HepG2 (cell line): ENCODE data around the gene SIRT7. TPM values are rescaled to one million over a fixed set of nuclear protein-coding genes. Genes with fewer than 3 reads are reported as not detected.

Experiments used
- DRAP1 ChIP-seq: IDR thresholded peaks from 2 replicates; pipeline ENCODE4 v1.6.1; 2016; ENCODE audit warnings: missing genetic modification reagents, missing compliant biosample characterization
- HIVEP1 ChIP-seq: sonication (generic); formaldehyde crosslinking; IDR thresholded peaks from 2 replicates; pipeline ENCODE4 v1.4.0; 2020; ENCODE audit warnings: mild to moderate bottlenecking, missing genetic modification reagents
- HNRNPUL1 ChIP-seq: fragments of 200-400 bp; formaldehyde crosslinking; IDR thresholded peaks from 2 replicates; pipeline ENCODE4 v1.6.1; 2017; ENCODE audit warnings: low read depth, mild to moderate bottlenecking, low read length, moderate library complexity
- ISX ChIP-seq: sonication (generic); formaldehyde crosslinking; conservative IDR thresholded peaks from 2 replicates; pipeline ENCODE4 v1.5.0; 2020; ENCODE audit warnings: missing genetic modification reagents
- JUN ChIP-seq: sonication (generic); formaldehyde crosslinking; IDR thresholded peaks from 2 replicates; pipeline ENCODE4 v1.4.0; 2020; ENCODE audit warnings: mild to moderate bottlenecking, missing genetic modification reagents
- MTERF4 ChIP-seq: sonication (generic); formaldehyde crosslinking; IDR thresholded peaks from 2 replicates; pipeline ENCODE4 v1.8.0; 2023; ENCODE audit warnings: mild to moderate bottlenecking, missing genetic modification reagents
- POLR2G ChIP-seq: fragments of 200-400 bp; formaldehyde crosslinking; IDR thresholded peaks from 2 replicates; pipeline ENCODE4 v1.6.1; 2018; ENCODE audit warnings: mild to moderate bottlenecking, low read depth, low read length, moderate library complexity
- THAP7 ChIP-seq: sonication (generic); formaldehyde crosslinking; IDR thresholded peaks from 2 replicates; pipeline ENCODE4 v1.8.1; 2023; ENCODE audit warnings: mild to moderate bottlenecking, missing genetic modification reagents
- U2AF2 ChIP-seq: fragments of 200-400 bp; formaldehyde crosslinking; IDR thresholded peaks from 2 replicates; pipeline ENCODE4 v1.6.1; 2017; ENCODE audit warnings: low read depth, mild to moderate bottlenecking, low read length
- ZBTB2 ChIP-seq: sonication (generic); formaldehyde crosslinking; IDR thresholded peaks from 2 replicates; pipeline ENCODE4 v1.8.0; 2022; ENCODE audit warnings: low read depth, missing genetic modification reagents
- ZBTB38 ChIP-seq: sonication (generic); formaldehyde crosslinking; IDR thresholded peaks from 2 replicates; pipeline ENCODE4 v1.5.1; 2020; ENCODE audit warnings: mild to moderate bottlenecking, missing genetic modification reagents
- ZNF20 ChIP-seq: sonication (generic); formaldehyde crosslinking; IDR thresholded peaks from 2 replicates; pipeline ENCODE4 v1.4.0; 2020; ENCODE audit warnings: mild to moderate bottlenecking, moderate library complexity, missing genetic modification reagents
- ZNF326 ChIP-seq: sonication (generic); formaldehyde crosslinking; IDR thresholded peaks from 2 replicates; pipeline ENCODE4 v1.4.0; 2020; ENCODE audit warnings: missing genetic modification reagents, borderline replicate concordance
- ZNF550 ChIP-seq: sonication (generic); formaldehyde crosslinking; IDR thresholded peaks from 2 replicates; pipeline ENCODE4 v1.4.0; 2020; ENCODE audit warnings: mild to moderate bottlenecking, missing genetic modification reagents, borderline replicate concordance
- ZNF567 ChIP-seq: sonication (generic); formaldehyde crosslinking; IDR thresholded peaks from 2 replicates; pipeline ENCODE4 v1.8.1; 2023; ENCODE audit warnings: mild to moderate bottlenecking, missing genetic modification reagents, borderline replicate concordance
- ZNF570 ChIP-seq: sonication (generic); formaldehyde crosslinking; IDR thresholded peaks from 2 replicates; pipeline ENCODE4 v1.4.0; 2020; ENCODE audit warnings: mild to moderate bottlenecking, missing genetic modification reagents, borderline replicate concordance
- ZNF678 ChIP-seq: sonication (generic); formaldehyde crosslinking; IDR thresholded peaks from 2 replicates; pipeline ENCODE4 v1.4.0; 2020; ENCODE audit warnings: mild to moderate bottlenecking, missing genetic modification reagents
- ZNF709 ChIP-seq: sonication (generic); formaldehyde crosslinking; IDR thresholded peaks from 2 replicates; pipeline ENCODE4 v1.5.0; 2020; ENCODE audit warnings: mild to moderate bottlenecking, missing genetic modification reagents
- ZNF780A ChIP-seq: sonication (generic); formaldehyde crosslinking; IDR thresholded peaks from 2 replicates; pipeline ENCODE4 v1.8.0; 2022; ENCODE audit warnings: mild to moderate bottlenecking, missing genetic modification reagents, moderate library complexity
- polyA plus RNA-seq, 8 experiments: library from polyadenylated mRNA; depleted of rRNA in 3 of 8; stranded (reverse) in 7 of 8; unstranded in 1 of 8; fragments of >200 nt; fragmentation: Illumina TruSeq in 4 of 8; extraction: Trizol in 4 of 8; gene quantifications; 2 replicates each; pipeline versions ENCODE4 v1.2.1 to v1.2.3, GENCODE V29; 2011 to 2016; ENCODE audit warnings: low read depth in 4 of 8, missing spikeins in 1 of 8, mixed read lengths in 1 of 8; ENCODE audit not compliant: insufficient read depth in 1 of 8
- total RNA-seq, 5 experiments: library from RNA; depleted of rRNA; stranded (reverse); fragments of >200 nt; fragmentation: Illumina TruSeq; extraction: Trizol; gene quantifications; 2 replicates each; pipeline ENCODE4 v1.2.3, GENCODE V29; 2016; ENCODE audit warnings: low read depth in 1 of 5
- TF ChIP-seq, protein P1 (sequence below): sonication (generic); formaldehyde crosslinking; IDR thresholded peaks from 2 replicates; pipeline ENCODE4 v1.4.0; 2020; ENCODE audit warnings: missing genetic modification reagents
- TF ChIP-seq, protein P2 (sequence below): sonication (generic); formaldehyde crosslinking; conservative IDR thresholded peaks from 2 replicates; pipeline ENCODE4 v1.5.0; 2020; ENCODE audit warnings: missing genetic modification reagents

SIRT7 gene
- total and polyA plus RNA-seq, 2 of the 13 experiments (the other 11 are each of a cell fraction or from before 2014, with no cell fraction given), result 8.3 to 24.8 TPM

DNA sequence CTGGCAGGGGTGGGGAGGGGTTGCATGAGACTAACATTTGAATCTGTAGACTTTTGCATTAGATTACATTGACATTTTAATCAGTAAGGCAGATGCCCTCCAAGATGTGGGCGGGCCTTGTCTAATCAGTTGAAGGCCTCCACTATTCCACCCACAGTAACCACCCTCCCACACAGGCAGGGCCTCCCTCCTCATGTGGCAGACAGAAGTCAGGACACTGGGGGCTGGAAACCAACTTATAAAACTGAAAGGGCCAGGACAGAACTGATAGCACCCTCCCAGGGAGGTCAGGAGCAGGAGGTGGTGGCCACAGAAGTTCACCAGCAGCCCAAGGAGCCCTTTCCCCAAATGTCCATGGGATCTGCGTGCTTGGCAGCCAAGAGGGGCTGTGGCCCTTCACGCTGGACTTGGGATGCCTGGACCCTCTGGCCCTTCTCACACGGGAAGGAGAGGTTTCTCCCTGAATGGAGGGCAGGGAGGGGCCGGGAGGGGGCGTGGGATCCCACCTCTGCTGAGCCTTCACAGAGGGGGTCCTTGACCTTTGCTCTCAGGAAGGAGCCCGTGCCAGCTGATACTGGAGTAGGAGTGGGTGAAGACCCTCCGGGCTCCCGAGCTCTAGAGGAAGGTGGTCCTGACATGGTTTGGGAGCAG lies 14.5 kb upstream of the SIRT7 start (continued):
- TF ChIP-seq, protein P1, sequence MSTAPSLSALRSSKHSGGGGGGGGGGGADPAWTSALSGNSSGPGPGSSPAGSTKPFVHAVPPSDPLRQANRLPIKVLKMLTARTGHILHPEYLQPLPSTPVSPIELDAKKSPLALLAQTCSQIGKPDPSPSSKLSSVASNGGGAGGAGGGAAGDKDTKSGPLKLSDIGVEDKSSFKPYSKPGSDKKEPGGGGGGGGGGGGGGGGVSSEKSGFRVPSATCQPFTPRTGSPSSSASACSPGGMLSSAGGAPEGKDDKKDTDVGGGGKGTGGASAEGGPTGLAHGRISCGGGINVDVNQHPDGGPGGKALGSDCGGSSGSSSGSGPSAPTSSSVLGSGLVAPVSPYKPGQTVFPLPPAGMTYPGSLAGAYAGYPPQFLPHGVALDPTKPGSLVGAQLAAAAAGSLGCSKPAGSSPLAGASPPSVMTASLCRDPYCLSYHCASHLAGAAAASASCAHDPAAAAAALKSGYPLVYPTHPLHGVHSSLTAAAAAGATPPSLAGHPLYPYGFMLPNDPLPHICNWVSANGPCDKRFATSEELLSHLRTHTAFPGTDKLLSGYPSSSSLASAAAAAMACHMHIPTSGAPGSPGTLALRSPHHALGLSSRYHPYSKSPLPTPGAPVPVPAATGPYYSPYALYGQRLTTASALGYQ (CRISPR knock-in tag), result no peak
- TF ChIP-seq ZBTB38 (CRISPR knock-in tag) (0 out of 2 replicates have a peak, but pooled peaks have one; percentile 10), ZNF20 (no peak), ZNF550 (no peak), ZNF326 (CRISPR knock-in tag) (no peak), U2AF2 (no peak), JUN (CRISPR knock-in tag) (no peak), ISX (no peak), HIVEP1 (CRISPR knock-in tag) (0 out of 2 replicates have a peak, but pooled peaks have one; percentile 13), THAP7 (CRISPR knock-in tag) (no peak), ZNF678 (CRISPR knock-in tag) (0 out of 2 replicates have a peak, but pooled peaks have one; percentile 8), DRAP1 (no peak), ZBTB2 (CRISPR knock-in tag) (no peak), POLR2G (peak; percentile 7; the same call in 1 of the 2 replicates), ZNF709 (CRISPR knock-in tag) (no peak), ZNF780A (CRISPR knock-in tag) (0 out of 2 replicates have a peak, but pooled peaks have one; percentile 1), ZNF567 (CRISPR knock-in tag) (no peak), MTERF4 (no peak), ZNF570 (CRISPR knock-in tag) (no peak), HNRNPUL1 (no peak)
- TF ChIP-seq, protein P2, sequence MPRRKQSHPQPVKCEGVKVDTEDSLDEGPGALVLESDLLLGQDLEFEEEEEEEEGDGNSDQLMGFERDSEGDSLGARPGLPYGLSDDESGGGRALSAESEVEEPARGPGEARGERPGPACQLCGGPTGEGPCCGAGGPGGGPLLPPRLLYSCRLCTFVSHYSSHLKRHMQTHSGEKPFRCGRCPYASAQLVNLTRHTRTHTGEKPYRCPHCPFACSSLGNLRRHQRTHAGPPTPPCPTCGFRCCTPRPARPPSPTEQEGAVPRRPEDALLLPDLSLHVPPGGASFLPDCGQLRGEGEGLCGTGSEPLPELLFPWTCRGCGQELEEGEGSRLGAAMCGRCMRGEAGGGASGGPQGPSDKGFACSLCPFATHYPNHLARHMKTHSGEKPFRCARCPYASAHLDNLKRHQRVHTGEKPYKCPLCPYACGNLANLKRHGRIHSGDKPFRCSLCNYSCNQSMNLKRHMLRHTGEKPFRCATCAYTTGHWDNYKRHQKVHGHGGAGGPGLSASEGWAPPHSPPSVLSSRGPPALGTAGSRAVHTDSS, result no peak
